Calu3 (cell line): ENCODE data around the gene TREX2. TPM values are rescaled to one million over a fixed set of nuclear protein-coding genes. Genes with fewer than 3 reads are reported as not detected.

Source experiments
- BruUV-seq: library from RNA; stranded (reverse); fragments of 400-500 nt; replicated peaks from 2 replicates; lab custom pipeline; 2021; lab: Mats Ljungman, UMichigan
- CTCF ChIA-PET: fragments of 300-600 bp; sonication (Branson Sonifier 250); formaldehyde crosslinking; loops from one replicate; lab custom pipeline; 2022; ENCODE audit warnings: antibody characterized with exemption; lab: Charles Lee
- DNase-seq: peaks from one replicate; pipeline ENCODE4 v3.0.0; 2022
- H3K27ac Mint-ChIP-seq: one replicate; pipeline ENCODE4 v1.8.0; 2022; ENCODE audit warnings: mixed read lengths; ENCODE audit not compliant: unreplicated experiment
- H3K27me3 Mint-ChIP-seq: one replicate; pipeline ENCODE4 v1.8.0; 2022; ENCODE audit warnings: mixed read lengths; ENCODE audit not compliant: unreplicated experiment
- H3K36me3 Mint-ChIP-seq: one replicate; pipeline ENCODE4 v1.8.0; 2022; ENCODE audit warnings: mild to moderate bottlenecking, moderate library complexity, mixed read lengths; ENCODE audit not compliant: insufficient read depth, unreplicated experiment
- H3K4me1 Mint-ChIP-seq: one replicate; pipeline ENCODE4 v1.8.0; 2022; ENCODE audit warnings: mild to moderate bottlenecking, low read depth, mixed read lengths; ENCODE audit not compliant: unreplicated experiment
- H3K4me3 Mint-ChIP-seq: one replicate; pipeline ENCODE4 v1.8.0; 2022; ENCODE audit warnings: mild to moderate bottlenecking, low read depth, moderate library complexity, mixed read lengths; ENCODE audit not compliant: unreplicated experiment
- H3K9me3 Mint-ChIP-seq: one replicate; pipeline ENCODE4 v1.8.0; 2022; ENCODE audit warnings: low read depth, mixed read lengths; ENCODE audit not compliant: unreplicated experiment
- intact Hi-C: fragments of 100-400 bp; cut with micrococcal nuclease; formaldehyde crosslinking; loops from one replicate; pipeline ENCODE4 v1.10.0; 2022; ENCODE audit not compliant: unreplicated experiment
- total RNA-seq: library from RNA; stranded (reverse); gene quantifications from 2 replicates; pipeline ENCODE4 v1.2.3, GENCODE V29; 2022
- TF ChIP-seq, protein P1 (sequence below): fragments of 200-600 bp; IDR thresholded peaks from one replicate; pipeline ENCODE4 v1.8.0; 2022; ENCODE audit warnings: antibody characterized with exemption; ENCODE audit not compliant: unreplicated experiment

Gene TREX2
- total RNA-seq, 1 experiment from 2014 or later: 2.0 TPM

DNA sequence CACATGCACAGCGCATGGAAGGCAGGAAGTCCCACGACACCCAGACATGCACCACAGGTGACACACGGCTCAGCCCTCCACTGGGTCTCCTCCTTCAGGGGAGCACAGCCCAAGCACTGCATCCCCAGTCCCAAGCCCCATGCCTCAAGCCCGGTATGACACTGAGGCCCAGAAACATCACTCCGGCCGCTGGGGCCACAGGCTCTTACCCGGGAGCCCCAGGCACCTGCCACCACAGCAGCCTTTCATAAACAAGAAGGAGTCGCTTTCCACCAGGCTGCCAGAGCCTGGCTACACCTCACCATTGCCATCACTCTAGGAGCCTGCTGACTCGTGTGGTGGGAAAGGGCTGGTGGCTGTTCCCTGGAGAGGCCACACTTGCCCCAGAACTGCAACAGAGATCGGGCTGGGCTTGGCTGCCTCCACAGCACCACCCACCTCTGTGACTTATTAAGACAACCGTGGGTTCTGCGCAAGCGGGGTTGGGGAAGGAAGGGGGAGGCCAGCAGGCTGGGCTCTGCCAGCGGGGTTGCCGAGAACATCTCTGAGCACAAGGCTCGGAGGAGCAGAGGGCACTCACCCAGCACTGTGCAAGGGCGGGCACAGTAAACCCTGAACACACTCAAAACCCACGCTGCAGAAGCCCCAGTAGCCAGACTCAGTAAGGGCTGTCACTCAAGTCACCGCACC, 20.0 kb upstream of the TREX2 start:
- intact Hi-C loops: no loop called here
- peaks cover 22% of the 10 kb centered on the region for H3K36me3 Mint-ChIP-seq
- no peaks in the 10 kb centered on the region for H3K4me1 Mint-ChIP-seq
- no peak for DNase-seq
- H3K4me3 Mint-ChIP-seq: no peak overlapping the region
- CTCF ChIA-PET: interaction anchor here (0.6 kb wide), 1 partner anchor 476 kb away, joined by 4 read pairs; no protein-coding TSS in a partner anchor
- H3K27me3 Mint-ChIP-seq: no peaks in the 10 kb centered on the region
- no TSS peak for BruUV-seq
- no peak overlapping the region for H3K27ac Mint-ChIP-seq
- TF ChIP-seq, protein P1, sequence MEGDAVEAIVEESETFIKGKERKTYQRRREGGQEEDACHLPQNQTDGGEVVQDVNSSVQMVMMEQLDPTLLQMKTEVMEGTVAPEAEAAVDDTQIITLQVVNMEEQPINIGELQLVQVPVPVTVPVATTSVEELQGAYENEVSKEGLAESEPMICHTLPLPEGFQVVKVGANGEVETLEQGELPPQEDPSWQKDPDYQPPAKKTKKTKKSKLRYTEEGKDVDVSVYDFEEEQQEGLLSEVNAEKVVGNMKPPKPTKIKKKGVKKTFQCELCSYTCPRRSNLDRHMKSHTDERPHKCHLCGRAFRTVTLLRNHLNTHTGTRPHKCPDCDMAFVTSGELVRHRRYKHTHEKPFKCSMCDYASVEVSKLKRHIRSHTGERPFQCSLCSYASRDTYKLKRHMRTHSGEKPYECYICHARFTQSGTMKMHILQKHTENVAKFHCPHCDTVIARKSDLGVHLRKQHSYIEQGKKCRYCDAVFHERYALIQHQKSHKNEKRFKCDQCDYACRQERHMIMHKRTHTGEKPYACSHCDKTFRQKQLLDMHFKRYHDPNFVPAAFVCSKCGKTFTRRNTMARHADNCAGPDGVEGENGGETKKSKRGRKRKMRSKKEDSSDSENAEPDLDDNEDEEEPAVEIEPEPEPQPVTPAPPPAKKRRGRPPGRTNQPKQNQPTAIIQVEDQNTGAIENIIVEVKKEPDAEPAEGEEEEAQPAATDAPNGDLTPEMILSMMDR: no peak
- no peaks in the 10 kb centered on the region for H3K9me3 Mint-ChIP-seq

DNA sequence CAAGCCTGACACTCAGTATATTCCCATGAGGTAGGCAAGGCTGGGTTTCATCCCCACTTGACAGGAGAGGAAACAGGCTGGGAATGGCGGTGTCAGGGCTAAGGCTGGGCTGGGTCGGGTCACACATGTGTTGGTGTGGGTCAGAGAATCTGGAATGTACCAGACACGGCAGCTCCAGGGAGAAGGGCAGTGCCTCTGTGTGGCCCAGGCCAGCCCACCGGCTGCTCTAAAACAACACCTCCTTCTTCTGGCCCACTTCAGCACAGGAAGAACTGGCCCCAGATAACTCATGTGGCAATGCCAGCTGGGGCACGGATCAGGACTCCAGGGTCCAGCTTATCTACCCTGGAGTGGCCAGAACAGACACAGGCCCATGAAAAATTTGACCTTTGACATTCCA, 18.3 kb upstream of the TREX2 start:
- intact Hi-C loops: no loop called here
- peaks cover 9% of the 10 kb centered on the region for H3K36me3 Mint-ChIP-seq
- CTCF ChIA-PET: no interaction called here
- BruUV-seq: no TSS peak
- DNase-seq: no peak
- no peaks in the 10 kb centered on the region for H3K4me1 Mint-ChIP-seq
- H3K9me3 Mint-ChIP-seq: no peaks in the 10 kb centered on the region
- H3K27ac Mint-ChIP-seq: no peak overlapping the region
- no peak overlapping the region for H3K4me3 Mint-ChIP-seq
- TF ChIP-seq, protein P1: no peak
- no peaks in the 10 kb centered on the region for H3K27me3 Mint-ChIP-seq

DNA sequence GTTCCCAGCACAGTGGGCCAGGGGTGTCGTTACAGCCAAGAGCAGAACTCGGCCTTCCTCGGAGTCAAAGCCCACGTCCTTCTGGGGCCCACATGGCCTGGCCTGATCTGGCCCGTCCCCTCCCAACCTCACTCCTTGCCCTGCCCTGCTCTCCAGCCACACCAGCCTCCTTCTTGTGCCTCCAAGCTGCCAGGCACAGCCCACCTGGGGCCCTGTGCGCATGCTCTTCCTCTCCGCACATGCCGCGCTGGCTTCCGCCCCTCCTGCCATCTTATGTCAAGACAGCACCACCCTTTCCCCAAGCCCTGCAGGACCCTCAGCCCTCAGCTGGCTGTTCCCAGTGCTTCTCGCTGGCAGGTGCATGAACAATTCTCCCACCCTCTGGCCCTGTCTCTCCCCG, 17.7 kb upstream of the TREX2 start:
- no TSS peak for BruUV-seq

DNA sequence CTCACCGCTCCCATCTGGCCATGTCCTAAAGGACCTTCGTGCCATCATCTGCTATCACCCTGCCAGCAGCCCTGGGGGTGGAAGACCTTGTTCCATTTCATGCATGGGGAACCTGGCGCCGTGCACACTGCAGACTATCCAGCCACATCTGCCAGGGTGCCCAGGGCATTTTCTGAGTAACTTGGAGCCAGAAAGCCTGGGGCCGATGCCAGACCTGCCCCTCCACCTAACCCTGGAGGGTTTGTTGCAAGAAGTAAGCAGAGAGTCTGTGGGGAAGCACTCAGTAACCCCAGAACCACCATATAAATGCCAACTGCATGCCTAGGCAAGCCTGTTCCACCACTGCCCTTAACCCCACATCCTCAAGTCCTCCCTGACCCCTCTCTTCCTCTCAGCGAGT, 17.2 kb upstream of the TREX2 start:
- H3K27me3 Mint-ChIP-seq: no peaks in the 10 kb centered on the region
- no peaks in the 10 kb centered on the region for H3K9me3 Mint-ChIP-seq
- H3K4me1 Mint-ChIP-seq: no peaks in the 10 kb centered on the region
- intact Hi-C loops: no loop called here
- CTCF ChIA-PET: no interaction called here
- H3K4me3 Mint-ChIP-seq: no peak overlapping the region
- H3K27ac Mint-ChIP-seq: no peak overlapping the region
- DNase-seq: no peak
- peaks cover 9% of the 10 kb centered on the region for H3K36me3 Mint-ChIP-seq
- TF ChIP-seq, protein P1: no peak
- BruUV-seq: no TSS peak

More for the DNA sequence above, 17.7 kb upstream of the TREX2 start:
- Mint-ChIP-seq H3K36me3 (peaks cover 9% of the 10 kb centered on the region), H3K27me3 (no peaks in the 10 kb centered on the region), H3K27ac (no peak overlapping the region), H3K4me3 (no peak overlapping the region), H3K9me3 (no peaks in the 10 kb centered on the region), H3K4me1 (no peaks in the 10 kb centered on the region)
- intact Hi-C loops: no loop called here
- no peak for DNase-seq
- TF ChIP-seq, protein P1: no peak
- CTCF ChIA-PET: no interaction called here
